Endothelial cell of umbilical vein (primary cell): ENCODE data around the gene HNRNPM. TPM values are rescaled to one million over a fixed set of nuclear protein-coding genes. Genes with fewer than 3 reads are reported as not detected.

Experiments
- BruUV-seq: library from RNA; stranded (reverse); fragments of 400-500 nt; replicated peaks from 2 replicates; lab custom pipeline; 2021; lab: Mats Ljungman, UMichigan
- CTCF ChIA-PET: fragments of 300-600, 350-600 bp; sonication (Branson Sonifier 250); formaldehyde crosslinking; loops from one replicate; lab custom pipeline; 2021; ENCODE audit warnings: antibody characterized with exemption, inconsistent platforms; lab: Charles Lee
- POLR2A ChIA-PET: fragments of 300-600, 350-600 bp; sonication (Branson Sonifier 250); formaldehyde crosslinking; loops from one replicate; lab custom pipeline; 2021; ENCODE audit warnings: antibody characterized with exemption, inconsistent platforms; lab: Charles Lee
- DNase-seq: peaks from one replicate; pipeline ENCODE4 v3.0.0-alpha.2; 2011; ENCODE audit warnings: low read depth, low spot score
- FAIRE-seq: peaks from 2 replicates; lab custom pipeline; 2011; peaks lifted over from hg19 to GRCh38; lab: Jason Lieb, UNC
- H2AFZ ChIP-seq: 2 replicates; pipeline ENCODE4 v1.6.0; 2012; ENCODE audit warnings: low read depth, low read length, control low read depth, inconsistent platforms
- H3K27ac ChIP-seq: 2 replicates; pipeline ENCODE4 v1.5.1; 2011; ENCODE audit warnings: low read depth, mild to moderate bottlenecking, control low read depth, low read length, moderate library complexity; ENCODE audit not compliant: insufficient read depth
- H3K27me3 ChIP-seq, 2 experiments: 2 replicates each; pipeline versions ENCODE4 v1.6.0 to v1.6.1; 2011; ENCODE audit warnings: low read length in 2 of 2, mixed read lengths in 1 of 2; ENCODE audit not compliant: control insufficient read depth in 2 of 2, insufficient read depth in 2 of 2
- H3K36me3 ChIP-seq, 2 experiments: 2 replicates in 1 of 2; 3 replicates in 1 of 2; pipeline ENCODE4 v1.5.1; 2011; ENCODE audit warnings: low read length in 2 of 2, mild to moderate bottlenecking in 1 of 2, moderate library complexity in 1 of 2; ENCODE audit not compliant: control insufficient read depth in 2 of 2, insufficient read depth in 2 of 2; ENCODE audit errors: extremely low read depth in 1 of 2
- H3K4me1 ChIP-seq: 3 replicates; pipeline ENCODE4 v1.5.1; 2011; ENCODE audit warnings: mild to moderate bottlenecking, low read length; ENCODE audit not compliant: control insufficient read depth, insufficient read depth; ENCODE audit errors: extremely low read depth
- H3K4me2 ChIP-seq: 2 replicates; pipeline ENCODE4 v1.6.1; 2011; ENCODE audit warnings: low read length, control low read depth, mixed read lengths; ENCODE audit not compliant: insufficient read depth
- H3K4me3 ChIP-seq, 3 experiments: fragments of 200-600 bp in 1 of 3; sonication (generic), shearing (Covaris generic) in 1 of 3; replicated peaks in 1 of 3; 2 replicates each; pipeline ENCODE4 v1.5.1; 2011 to 2016; ENCODE audit warnings: control low read depth in 3 of 3, low read length in 3 of 3, mild to moderate bottlenecking in 2 of 3, inconsistent platforms in 1 of 3, low read depth in 1 of 3, moderate library complexity in 1 of 3; ENCODE audit not compliant: insufficient read depth in 1 of 3
- H3K79me2 ChIP-seq: 2 replicates; pipeline ENCODE4 v1.6.0; 2012; ENCODE audit warnings: low read length, inconsistent platforms; ENCODE audit not compliant: control insufficient read depth, insufficient read depth
- H3K9ac ChIP-seq: replicated peaks from 2 replicates; pipeline ENCODE3; 2011; ENCODE audit warnings: low read length, control low read depth; ENCODE audit not compliant: insufficient read depth; ENCODE audit errors: extremely low read depth
- H3K9me1 ChIP-seq: replicated peaks from 3 replicates; pipeline ENCODE4 v1.6.0; 2011; ENCODE audit warnings: mild to moderate bottlenecking, low read length; ENCODE audit not compliant: control insufficient read depth, insufficient read depth; ENCODE audit errors: extremely low read depth
- H3K9me3 ChIP-seq: replicated peaks from 2 replicates; pipeline ENCODE4 v1.5.1; 2012; ENCODE audit warnings: low read length, inconsistent platforms; ENCODE audit not compliant: control insufficient read depth, insufficient read depth
- H4K20me1 ChIP-seq: replicated peaks from 2 replicates; pipeline ENCODE3; 2011; ENCODE audit warnings: mild to moderate bottlenecking, low read length; ENCODE audit not compliant: control insufficient read depth, insufficient read depth; ENCODE audit errors: extremely low read depth
- CTCF ChIP-seq, 2 donors: IDR thresholded peaks; 1 replicate in 1 of 2; 2 replicates in 1 of 2; pipeline ENCODE4 v1.5.1; 2011; ENCODE audit warnings: low read length in 2 of 2, mild to moderate bottlenecking in 2 of 2, moderate library complexity in 2 of 2, control low read depth in 1 of 2, inconsistent platforms in 1 of 2, low read depth in 1 of 2; ENCODE audit not compliant: insufficient read depth in 1 of 2; ENCODE audit errors: extremely low read depth in 1 of 2
- EZH2 ChIP-seq: IDR thresholded peaks from 2 replicates; pipeline ENCODE4 v1.6.1; 2012; ENCODE audit warnings: borderline replicate concordance, low read depth, mild to moderate bottlenecking, moderate library complexity, low read length, inconsistent platforms; ENCODE audit not compliant: severe bottlenecking
- FOS ChIP-seq: IDR thresholded peaks from 2 replicates; pipeline ENCODE4 v1.6.1; 2011; ENCODE audit warnings: mild to moderate bottlenecking, low read length, moderate library complexity, borderline replicate concordance; ENCODE audit not compliant: insufficient read depth
- JUN ChIP-seq: IDR thresholded peaks from 2 replicates; pipeline ENCODE4 v1.6.1; 2011; ENCODE audit warnings: borderline replicate concordance, low read depth; ENCODE audit not compliant: insufficient read length, insufficient read depth
- MAX ChIP-seq: IDR thresholded peaks from 2 replicates; pipeline ENCODE4 v1.6.1; 2011; ENCODE audit not compliant: insufficient read depth, insufficient read length
- MYC ChIP-seq: IDR thresholded peaks from one replicate; pipeline ENCODE4 v1.6.1; 2011; ENCODE audit warnings: mild to moderate bottlenecking, low read depth, low read length
- POLR2A ChIP-seq: IDR thresholded peaks from 2 replicates; pipeline ENCODE4 v1.6.1; 2012; ENCODE audit warnings: low read depth, mild to moderate bottlenecking, control low read depth, low read length
- POLR2AphosphoS5 ChIP-seq: IDR thresholded peaks from 2 replicates; pipeline ENCODE4 v1.6.1; 2012; ENCODE audit warnings: low read depth, mild to moderate bottlenecking, control low read depth, low read length, moderate library complexity; ENCODE audit not compliant: insufficient read depth
- dilution Hi-C: fragments of 300-500 bp; cut with MboI; formaldehyde crosslinking; loops from one replicate; pipeline ENCODE4 v1.15.0; 2019; ENCODE audit warnings: low sequenced_read_pairs; ENCODE audit not compliant: extremely low pct_ligation_motif_present
- intact Hi-C: fragments of 100-400 bp; cut with micrococcal nuclease; formaldehyde crosslinking; loops from one replicate; pipeline ENCODE4 v1.10.0; 2022
- polyA plus RNA-seq, 4 experiments: library from polyadenylated mRNA; depleted of rRNA in 3 of 4; stranded (reverse) in 3 of 4; unstranded in 1 of 4; fragments of >200 nt; gene quantifications; 2 replicates each; pipeline versions ENCODE4 v1.2.1 to v1.2.3, GENCODE V29; 2011 to 2012; ENCODE audit warnings: missing spikeins in 1 of 4
- total RNA-seq: library from RNA; stranded (reverse); gene quantifications from 2 replicates; pipeline ENCODE4 v1.2.3, GENCODE V29; 2021

The HNRNPM gene
- total and polyA plus RNA-seq, 2 donors (not counting 3 experiments of a cell fraction or from before 2014, with no cell fraction given) = 244 to 301 TPM

- FAIRE-seq = no peak
- CTCF ChIA-PET = no interaction called here
- BruUV-seq = no TSS peak
These were observed 41.9 kb downstream of the HNRNPM start for GRCh38 chr19:8486661-8487136.

More at GRCh38 chr19:8486661-8487136, 41.9 kb downstream of the HNRNPM start:
- POLR2A ChIA-PET = no interaction called here
- dilution Hi-C loops = no loop called here
- Histone ChIP-seq H3K4me2 (no peak overlapping the region), H3K27me3 (no peaks in the 10 kb centered on the region), H3K9me1 (no peaks in the 10 kb centered on the region), H3K36me3 (peaks cover 37 to 59% of the 10 kb centered on the region in 2 experiments), H4K20me1 (peaks cover 2% of the 10 kb centered on the region), H3K9ac (no peak overlapping the region), H3K27ac (no peak overlapping the region), H3K4me3 (no peak overlapping the region), H3K4me1 (no peaks in the 10 kb centered on the region), H2AFZ (no peak overlapping the region), H3K79me2 (peaks cover 14% of the 10 kb centered on the region), H3K9me3 (no peaks in the 10 kb centered on the region)
- intact Hi-C loops = no loop called here
- no peak for DNase-seq
- no peak for TF ChIP-seq POLR2A
- no peak for TF ChIP-seq JUN
- TF ChIP-seq FOS = no peak
- TF ChIP-seq CTCF (IDR thresholded peaks at IDR 0.05; ENCODE audit: extremely low read depth in 1 of 2, insufficient read depth in 1 of 2, low read depth in 1 of 2, low read length in 2 of 2) = no peak
- TF ChIP-seq POLR2AphosphoS5 = no peak
- TF ChIP-seq MYC = no peak
- no peak for TF ChIP-seq EZH2
- no peak for TF ChIP-seq MAX
